HepG2 (cell line): ENCODE measurements around the gene DAAM2. TPM values are rescaled to one million over a fixed set of nuclear protein-coding genes. Genes with fewer than 3 reads are reported as not detected.

Source experiments
- ATAC-seq: fragments of 200-7000 bp; cut with Tn5 transposase; 3 replicates; pipeline ENCODE4 v1.9.1; 2020; ENCODE audit warnings: mild to moderate bottlenecking, moderate library complexity
- BruUV-seq: library from RNA; stranded (reverse); fragments of 400-500 nt; replicated peaks from 2 replicates; lab custom pipeline; 2021; lab: Mats Ljungman, UMichigan
- CTCF ChIA-PET: fragments of 300-600 bp; formaldehyde crosslinking; extraction: SDS; loops from one replicate; lab custom pipeline; 2021; ENCODE audit warnings: low total read pairs, inconsistent platforms, low intra/inter-chr PET ratio; lab: Yijun Ruan, JAX
- POLR2A ChIA-PET: fragments of 350-600 bp; sonication (Branson Sonifier 250); formaldehyde crosslinking; loops from one replicate; lab custom pipeline; 2020; ENCODE audit warnings: antibody characterized with exemption, inconsistent platforms; lab: Yijun Ruan, JAX
- DNase-seq: peaks from one replicate; pipeline ENCODE4 v3.0.0-alpha.2; 2015; ENCODE audit warnings: low spot score
- FAIRE-seq: peaks from 3 replicates; lab custom pipeline; 2011; peaks lifted over from hg19 to GRCh38; lab: Jason Lieb, UNC
- H2AFZ ChIP-seq: one replicate; pipeline ENCODE4 v1.6.1; 2011; ENCODE audit warnings: low read length, inconsistent platforms
- H3K27ac ChIP-seq: fragments of 300-600 bp; 3 replicates; pipeline ENCODE4 v1.8.0; 2011; ENCODE audit warnings: mixed run types, mild to moderate bottlenecking, mixed read lengths, low read length, inconsistent platforms; ENCODE audit not compliant: insufficient read depth; ENCODE audit errors: extremely low read length
- H3K27me3 ChIP-seq, 2 experiments: fragments of 200-600 bp in 1 of 2; 2 replicates in 1 of 2; 3 replicates in 1 of 2; pipeline versions ENCODE4 v1.6.0 to v1.8.0; 2011; ENCODE audit warnings: low read length in 2 of 2, mild to moderate bottlenecking in 2 of 2, moderate library complexity in 2 of 2, inconsistent platforms in 1 of 2; ENCODE audit not compliant: insufficient read depth in 2 of 2, control insufficient read depth in 1 of 2
- H3K36me3 ChIP-seq, 2 experiments: fragments of 200-600 bp in 1 of 2; replicated peaks in 1 of 2; 2 replicates in 1 of 2; 3 replicates in 1 of 2; pipeline versions ENCODE4 v1.5.1 to v1.8.0; 2011; ENCODE audit warnings: low read length in 2 of 2, inconsistent platforms in 1 of 2; ENCODE audit not compliant: insufficient read depth in 2 of 2, control insufficient read depth in 1 of 2
- H3K4me1 ChIP-seq: 2 replicates; pipeline ENCODE4 v1.5.1; 2012; ENCODE audit warnings: low read length, inconsistent platforms; ENCODE audit not compliant: insufficient read depth
- H3K4me2 ChIP-seq: 2 replicates; pipeline ENCODE4 v1.6.0; 2011; ENCODE audit warnings: low read depth, low read length, inconsistent platforms
- H3K4me3 ChIP-seq, 3 experiments: fragments of 200-600 bp in 1 of 3; sonication (generic), shearing (Covaris generic) in 1 of 3; replicated peaks in 1 of 3; 2 replicates each; pipeline ENCODE4 v1.5.1; 2011 to 2016; ENCODE audit warnings: low read length in 3 of 3, inconsistent platforms in 2 of 3, low read depth in 2 of 3, mild to moderate bottlenecking in 2 of 3, control low read depth in 1 of 3, mixed read lengths in 1 of 3; ENCODE audit not compliant: insufficient read depth in 1 of 3
- H3K79me2 ChIP-seq: one replicate; pipeline ENCODE4 v1.6.1; 2011; ENCODE audit warnings: low read length, inconsistent platforms; ENCODE audit not compliant: insufficient read depth
- H3K9ac ChIP-seq: 2 replicates; pipeline ENCODE4 v1.6.0; 2011; ENCODE audit warnings: mild to moderate bottlenecking, low read depth, low read length, inconsistent platforms; ENCODE audit not compliant: insufficient read depth
- H3K9me3 ChIP-seq: 2 replicates; pipeline ENCODE4 v1.5.1; 2012; ENCODE audit warnings: mild to moderate bottlenecking, low read length
- H4K20me1 ChIP-seq: 2 replicates; pipeline ENCODE4 v1.6.0; 2011; ENCODE audit warnings: inconsistent platforms, mild to moderate bottlenecking, low read length, moderate library complexity; ENCODE audit not compliant: insufficient read depth
- EP300 ChIP-seq, 3 experiments: sonication (generic) in 1 of 3; formaldehyde crosslinking in 1 of 3; IDR thresholded peaks; 2 replicates each; pipeline versions ENCODE4 v1.5.1 to v1.6.1; 2011 to 2020; ENCODE audit warnings: low read depth in 2 of 3, low read length in 2 of 3, borderline replicate concordance in 1 of 3, improper control_type of control experiment in 1 of 3, mild to moderate bottlenecking in 1 of 3, missing genetic modification reagents in 1 of 3, moderate library complexity in 1 of 3
- FOXP1 ChIP-seq, 2 experiments: fragments of 450-650 bp in 1 of 2; IDR thresholded peaks; 2 replicates each; pipeline ENCODE4 v1.6.1; 2017 to 2018; ENCODE audit warnings: antibody characterized with exemption in 1 of 2
- HOXA3 ChIP-seq: sonication (generic); formaldehyde crosslinking; IDR thresholded peaks from 2 replicates; pipeline ENCODE4 v1.5.0; 2020; ENCODE audit warnings: missing genetic modification reagents
- NFE2 ChIP-seq: sonication (generic); formaldehyde crosslinking; IDR thresholded peaks from 2 replicates; pipeline ENCODE4 v1.4.0; 2020; ENCODE audit warnings: missing genetic modification reagents
- ZHX1 ChIP-seq: sonication (generic); formaldehyde crosslinking; IDR thresholded peaks from 2 replicates; pipeline ENCODE4 v1.8.1; 2022; ENCODE audit warnings: low read depth, mild to moderate bottlenecking, missing genetic modification reagents
- ZHX2 ChIP-seq, 2 experiments: sonication (generic) in 1 of 2; formaldehyde crosslinking in 1 of 2; IDR thresholded peaks; 2 replicates each; pipeline versions ENCODE4 v1.6.1 to v1.9.0; 2014 to 2022; ENCODE audit warnings: antibody characterized with exemption in 1 of 2, borderline replicate concordance in 1 of 2, inconsistent platforms in 1 of 2, low read depth in 1 of 2, missing genetic modification reagents in 1 of 2
- ZNF296 ChIP-seq: sonication (generic); formaldehyde crosslinking; conservative IDR thresholded peaks from 2 replicates; pipeline ENCODE4 v1.5.0; 2020; ENCODE audit warnings: mild to moderate bottlenecking, missing genetic modification reagents
- ZNF335 ChIP-seq: sonication (generic); formaldehyde crosslinking; IDR thresholded peaks from 2 replicates; pipeline ENCODE4 v1.4.0; 2020; ENCODE audit warnings: missing genetic modification reagents
- ZNF441 ChIP-seq: sonication (generic); formaldehyde crosslinking; IDR thresholded peaks from 2 replicates; pipeline ENCODE4 v1.7.0; 2021; ENCODE audit warnings: missing genetic modification reagents, borderline replicate concordance
- WGBS: methylation state at CpG from one replicate; pipeline ENCODE4 v1.1.6; 2017; ENCODE audit warnings: low lambda C conversion rate; 5-methylcytosine and 5-hydroxymethylcytosine counted together
- in situ Hi-C: cut with HindIII; loops from 2 replicates; pipeline ENCODE4 v1.10.0; 2017; ENCODE audit warnings: low pct_unique_long_range_greater_than_20kb; ENCODE audit not compliant: extremely low pct_ligation_motif_present
- intact Hi-C: fragments of 100-400 bp; cut with micrococcal nuclease; formaldehyde crosslinking; loops from one replicate; pipeline ENCODE4 v1.10.0; 2022; ENCODE audit not compliant: unreplicated experiment
- polyA plus RNA-seq, 8 experiments: library from polyadenylated mRNA; depleted of rRNA in 3 of 8; stranded (reverse) in 7 of 8; unstranded in 1 of 8; fragments of >200 nt; fragmentation: Illumina TruSeq in 4 of 8; extraction: Trizol in 4 of 8; gene quantifications; 2 replicates each; pipeline versions ENCODE4 v1.2.1 to v1.2.3, GENCODE V29; 2011 to 2016; ENCODE audit warnings: low read depth in 4 of 8, missing spikeins in 1 of 8, mixed read lengths in 1 of 8; ENCODE audit not compliant: insufficient read depth in 1 of 8
- total RNA-seq, 5 experiments: library from RNA; depleted of rRNA; stranded (reverse); fragments of >200 nt; fragmentation: Illumina TruSeq; extraction: Trizol; gene quantifications; 2 replicates each; pipeline ENCODE4 v1.2.3, GENCODE V29; 2016; ENCODE audit warnings: low read depth in 1 of 5

Gene DAAM2
- total and polyA plus RNA-seq, 2 of the 13 experiments (the other 11 are each of a cell fraction or from before 2014, with no cell fraction given): 0.01 TPM; not detected in 1

DNA sequence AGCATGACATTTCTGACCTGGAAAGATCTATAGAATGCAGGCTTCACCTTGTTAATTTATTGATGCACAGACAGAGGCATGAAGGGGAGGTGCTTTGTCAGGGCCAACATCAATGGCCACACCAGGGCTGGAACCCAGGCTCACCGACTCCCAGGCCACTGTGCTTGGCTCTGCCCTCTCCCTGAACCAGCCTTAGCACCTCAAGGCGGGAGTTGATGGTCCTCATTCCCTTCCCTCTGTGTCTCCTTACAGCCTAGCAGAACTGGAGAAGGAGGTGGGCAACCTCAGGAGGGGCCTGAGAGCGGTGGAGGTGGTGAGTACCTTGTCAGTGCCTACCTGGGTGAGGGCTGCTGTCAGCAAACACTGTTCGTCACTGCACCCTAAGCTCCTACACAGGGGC is 106.4 kb downstream of the DAAM2 start (continued):
- TF ChIP-seq ZNF441 (no peak), EP300 (IDR thresholded peaks at IDR 0.05; ENCODE audit: low read depth in 2 of 2, low read length in 2 of 2) (no peak), EP300 (CRISPR knock-in tag; IDR thresholded peaks at IDR 0.05; ENCODE audit: borderline replicate concordance) (no peak), HOXA3 (CRISPR knock-in tag) (no peak)

- TF ChIP-seq ZNF335 (no peak), ZNF296 (no peak), NFE2 (CRISPR knock-in tag) (no peak), FOXP1 (IDR thresholded peaks at IDR 0.05) (no peak), FOXP1 (CRISPR knock-in tag; IDR thresholded peaks at IDR 0.05) (no peak), ZHX1 (no peak), ZHX2 (IDR thresholded peaks at IDR 0.05; ENCODE audit: low read depth) (no peak), ZHX2 (CRISPR knock-in tag; IDR thresholded peaks at IDR 0.05; ENCODE audit: borderline replicate concordance) (no peak)
- no peak for ATAC-seq
- no peak overlapping the region for H2AFZ ChIP-seq
- H3K4me3 ChIP-seq: no peak overlapping the region
- no peaks in the 10 kb centered on the region for H3K79me2 ChIP-seq
- in situ Hi-C loops: no loop called here
- FAIRE-seq: no peak
- DNase-seq: no peak
- no peaks in the 10 kb centered on the region for H4K20me1 ChIP-seq
- H3K4me2 ChIP-seq: no peak overlapping the region
- POLR2A ChIA-PET: no interaction called here
- H3K27me3 ChIP-seq: no peaks in the 10 kb centered on the region; a peak in 1 of 5 replicates
- H3K27ac ChIP-seq: no peak overlapping the region
- H3K9ac ChIP-seq: no peak overlapping the region
- 46% methylated on average over 9 of the region's 10 CpGs for whole genome bisulfite sequencing
- no peaks in the 10 kb centered on the region for H3K4me1 ChIP-seq
- CTCF ChIA-PET: no interaction called here
- BruUV-seq: no TSS peak
- no peaks in the 10 kb centered on the region for H3K36me3 ChIP-seq
- no peaks in the 10 kb centered on the region for H3K9me3 ChIP-seq
- intact Hi-C loops: no loop called here
Measured at GRCh38 chr6:39899554-39900295, 107.5 kb downstream of the DAAM2 start.
